ENCODE results near the gene CALM3.
"Not testable (repeated sequence)": the region's sequence is repeated elsewhere in the genome, so short reads cannot be mapped to it uniquely, and the experiment has no call there.

The CALM3 gene

DNA sequence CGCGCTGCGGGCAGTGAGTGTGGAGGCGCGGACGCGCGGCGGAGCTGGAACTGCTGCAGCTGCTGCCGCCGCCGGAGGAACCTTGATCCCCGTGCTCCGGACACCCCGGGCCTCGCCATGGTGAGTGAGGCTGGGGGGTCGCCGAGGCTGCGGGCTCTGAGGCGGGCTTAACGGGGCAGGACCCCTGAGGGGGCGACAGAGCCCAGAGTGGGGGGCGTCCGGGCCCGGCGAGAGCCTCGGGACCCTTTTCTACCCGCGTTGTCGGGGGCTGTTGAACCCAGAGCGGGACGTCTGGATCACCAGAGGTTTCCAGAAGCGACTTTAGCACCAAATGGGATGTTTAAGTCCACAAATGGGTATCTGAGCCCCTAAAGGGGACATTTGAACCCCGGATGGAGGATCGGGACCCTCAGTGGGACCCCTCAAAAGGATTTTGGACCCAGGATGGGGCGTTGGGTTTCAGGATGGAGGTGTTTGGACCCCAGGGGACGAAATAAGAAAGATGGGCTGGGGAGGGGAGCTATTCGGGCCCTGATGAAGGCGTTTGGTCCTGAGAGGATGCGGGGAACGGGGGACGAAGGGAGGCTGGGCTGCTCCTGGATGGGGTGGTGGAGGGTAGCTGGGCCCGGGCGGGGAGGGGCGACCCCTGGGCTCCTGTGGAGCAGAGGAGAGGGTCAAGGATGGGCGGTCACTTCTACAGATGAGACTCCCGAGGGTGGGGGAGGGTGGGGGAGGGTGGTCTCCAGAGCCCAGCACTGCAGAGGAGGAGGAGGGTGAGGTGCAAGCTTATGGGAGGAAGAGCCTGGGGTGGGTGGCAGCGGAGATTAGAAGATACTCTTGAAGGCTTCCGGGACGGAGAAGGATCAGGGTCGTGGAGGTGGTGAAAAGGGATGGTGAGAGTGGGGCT, at the start of gene CALM3:
CALM3 (plus strand) TSS at position 13 of the 907 bp plus-strand sequence; CDS start at position 118, 105 bp downstream.
- peak in 2 of 6 experiments; percentile 39 to 65 for DNase-seq

DNA sequence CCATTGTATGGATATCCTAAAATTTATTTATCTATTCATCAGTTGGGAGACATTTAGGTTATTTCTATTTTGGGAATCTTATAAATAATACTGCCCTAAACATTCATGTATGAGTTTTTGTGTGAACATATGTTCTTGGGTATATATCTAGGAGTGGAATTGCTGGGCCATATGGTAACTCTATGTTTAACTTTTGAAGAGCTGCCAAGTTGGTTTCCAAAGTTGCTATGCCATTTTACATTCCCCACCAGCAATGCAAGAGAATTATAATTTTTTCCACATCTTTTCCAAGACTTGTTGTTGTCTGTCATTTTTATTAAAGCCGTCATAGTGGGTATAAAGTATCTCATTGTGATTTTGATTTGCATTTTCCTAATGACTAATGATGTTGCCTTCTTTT, 48.2 kb upstream of the CALM3 start:
- no peak for DNase-seq

DNA sequence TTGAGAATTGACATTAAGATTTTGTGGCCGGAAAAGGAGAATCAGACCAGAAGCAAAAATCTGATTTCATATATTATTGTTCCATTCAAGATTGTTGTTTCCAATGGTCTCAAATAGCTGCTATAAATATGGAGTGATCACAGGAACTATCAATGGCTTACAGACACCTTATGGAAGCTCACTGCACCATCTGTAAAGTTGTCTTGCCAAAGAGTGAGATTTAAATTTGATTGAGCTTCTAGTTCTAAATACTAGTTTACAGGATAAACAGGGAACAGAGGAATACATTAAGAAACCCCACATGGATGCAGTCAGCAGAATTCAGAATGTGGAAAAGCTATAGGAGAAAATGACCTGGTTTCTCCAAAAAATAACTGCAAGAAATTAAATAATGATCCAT, 47.0 kb upstream of the CALM3 start:
- no peak for DNase-seq

DNA sequence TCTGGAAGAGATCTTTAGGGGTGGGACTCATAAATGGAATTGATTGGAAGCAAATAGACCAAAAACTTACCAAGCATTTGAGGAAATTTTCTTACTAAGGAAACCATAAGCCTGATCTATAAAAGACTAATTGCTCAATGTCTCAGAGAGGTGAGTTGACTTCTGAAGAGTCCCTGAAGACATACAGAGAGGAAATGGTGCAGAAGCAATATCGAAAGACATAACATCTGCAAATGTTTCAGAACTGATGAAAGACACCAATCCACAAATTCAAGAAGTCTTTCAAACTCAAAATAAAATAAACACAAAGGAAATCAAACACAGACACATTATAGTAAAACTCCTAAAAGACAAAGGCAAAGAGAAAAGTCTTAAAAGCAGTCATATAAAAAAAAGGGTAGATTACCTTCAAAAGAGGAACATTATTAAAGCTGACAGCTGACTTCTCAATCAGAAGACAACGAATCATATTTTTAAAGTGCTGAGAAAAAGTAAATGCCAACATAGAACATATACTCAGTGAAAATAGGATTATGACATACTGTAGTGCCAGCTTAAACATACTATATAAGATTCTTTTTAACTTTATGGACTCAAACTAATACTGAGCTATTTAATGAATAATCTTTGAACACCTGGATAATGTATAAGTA, 45.4 kb upstream of the CALM3 start:
- no peak for DNase-seq

DNA sequence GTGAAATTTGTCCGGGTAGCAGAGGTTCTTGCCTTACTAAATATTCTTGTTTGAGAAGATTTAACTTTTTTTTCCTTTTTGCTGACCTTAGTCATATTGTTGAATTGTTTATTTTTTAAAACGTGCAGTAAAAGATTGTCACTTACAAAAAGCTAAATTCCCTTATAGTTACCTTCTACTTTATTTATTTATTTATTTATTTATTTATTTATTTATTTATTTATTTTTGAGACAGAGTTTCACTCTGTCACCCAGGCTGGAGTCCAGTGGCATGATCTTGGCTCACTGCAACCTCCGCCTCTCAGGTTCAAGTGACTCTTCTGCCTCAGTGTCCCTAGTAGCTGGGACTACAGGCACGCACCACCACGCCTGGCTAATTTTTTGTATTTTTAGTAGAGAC, 44.7 kb upstream of the CALM3 start:
- not testable (repeated sequence) for DNase-seq

DNA sequence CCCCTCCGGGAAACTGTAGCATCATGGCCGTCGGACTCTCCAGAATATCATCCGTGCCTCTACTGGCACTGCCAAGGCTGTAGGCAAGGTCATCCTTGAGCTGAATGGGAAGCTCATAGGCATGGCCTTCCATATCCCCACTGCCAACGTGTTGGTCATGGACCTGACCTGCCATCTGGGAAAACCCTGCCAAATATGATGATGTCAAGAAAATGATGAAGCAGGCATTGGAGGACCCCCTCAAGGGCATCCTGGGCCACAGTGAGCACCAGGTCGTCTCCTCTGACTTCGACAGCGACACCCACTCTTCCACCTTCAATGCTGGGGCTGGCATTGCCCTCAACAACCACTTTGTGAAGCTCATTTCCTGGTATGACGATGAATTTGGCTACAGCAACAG, 41.9 kb upstream of the CALM3 start:
- no peak for DNase-seq

DNA sequence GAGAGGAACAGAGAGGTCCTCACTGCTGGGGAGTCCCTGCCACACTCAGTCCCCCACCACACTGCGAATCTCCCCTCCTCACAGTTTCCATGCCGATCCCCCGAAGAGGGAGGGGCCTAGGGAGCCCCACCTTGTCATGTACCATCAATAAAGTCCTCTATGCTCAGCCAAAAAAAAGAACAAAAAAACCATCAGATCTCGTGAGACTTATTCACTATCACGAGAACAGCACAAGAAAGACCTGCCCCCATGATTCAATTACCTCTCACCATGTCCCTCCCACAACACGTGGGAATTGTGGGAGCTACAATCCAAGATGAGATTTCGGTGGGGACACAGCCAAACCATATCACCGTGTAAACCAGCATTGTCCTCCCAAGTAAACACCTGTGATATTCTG, 41.5 kb upstream of the CALM3 start:
- DNase-seq: not testable (repeated sequence)

DNA sequence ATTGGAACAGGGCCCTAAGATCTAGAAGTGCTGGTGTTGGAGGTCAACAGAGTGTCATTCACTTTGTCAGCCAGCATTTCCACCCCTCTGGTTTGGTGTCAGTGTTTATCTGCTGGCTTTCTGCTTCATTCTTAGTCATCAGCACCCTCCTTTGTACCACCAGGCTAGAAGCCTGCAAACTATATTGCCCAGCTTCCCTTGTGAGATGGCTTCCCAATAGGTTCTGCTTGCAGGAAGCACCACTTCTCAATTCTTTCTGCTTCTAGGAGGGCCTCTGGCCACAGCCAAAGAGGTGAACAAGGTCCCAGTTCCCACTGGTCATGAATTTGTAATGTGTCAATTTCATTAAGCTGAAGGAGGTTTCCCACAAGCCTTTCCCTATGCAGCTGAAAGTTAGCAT, 36.4 kb upstream of the CALM3 start:
- DNase-seq: no peak

DNA sequence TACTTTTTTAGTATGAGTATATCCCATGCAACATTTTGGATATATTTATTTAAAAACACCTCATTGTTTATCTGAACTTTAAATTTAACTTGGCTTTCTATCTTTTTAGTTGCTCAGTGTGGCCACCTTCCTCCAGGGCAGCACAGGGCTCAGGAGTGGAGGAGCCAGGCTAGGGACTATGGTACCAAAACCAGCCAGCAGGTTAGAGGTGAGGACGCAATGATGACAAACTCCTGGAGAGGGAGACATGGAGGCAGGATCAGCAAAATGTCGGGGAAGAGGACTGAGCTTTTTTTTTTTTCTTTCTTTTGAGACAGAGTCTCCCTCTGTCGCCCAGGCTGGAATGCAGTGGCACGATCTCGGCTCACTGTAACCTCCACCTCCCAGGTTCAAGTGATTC, 29.6 kb upstream of the CALM3 start:
- peak in 1 of 6 experiments; percentile 6 for DNase-seq

DNA sequence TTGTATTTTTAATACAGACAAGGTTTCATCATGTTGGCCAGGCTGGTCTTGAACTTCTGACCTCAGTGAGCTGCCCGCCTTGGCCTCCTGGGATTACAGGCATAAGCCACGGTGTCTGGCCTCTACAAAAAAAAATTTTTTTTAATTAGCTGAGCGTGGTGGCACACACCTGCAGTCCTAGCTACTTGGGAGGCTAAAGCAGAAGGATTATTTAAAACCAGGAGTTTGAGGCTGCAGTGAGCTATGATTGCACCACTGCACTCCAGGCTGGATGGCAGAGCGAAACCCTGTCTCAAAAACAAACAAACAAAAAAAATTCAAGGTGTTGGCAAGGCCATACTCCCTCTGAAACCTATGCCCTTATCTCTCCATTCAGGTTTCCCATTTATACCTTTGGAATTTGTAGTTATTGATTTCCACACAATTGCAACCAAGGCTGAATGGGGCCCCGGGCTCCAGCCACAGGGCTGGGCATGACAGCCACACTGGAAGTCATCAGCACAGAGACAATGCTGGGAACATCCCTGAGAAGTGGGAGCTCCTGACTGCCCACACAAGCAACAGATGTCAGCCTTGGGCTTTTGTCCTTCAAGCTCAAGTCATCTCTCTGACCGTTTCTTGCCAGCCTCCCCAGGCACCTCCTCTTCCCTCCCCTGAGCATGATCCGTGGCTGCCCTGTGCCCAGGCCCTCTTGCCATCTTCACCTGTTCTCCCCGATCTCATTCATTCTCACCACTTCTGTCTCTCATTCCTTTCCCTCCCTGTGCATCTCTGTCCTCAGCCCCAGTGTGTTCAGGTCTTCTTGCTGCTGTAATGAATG, 27.2 kb upstream of the CALM3 start:
- DNase-seq: no peak

DNA sequence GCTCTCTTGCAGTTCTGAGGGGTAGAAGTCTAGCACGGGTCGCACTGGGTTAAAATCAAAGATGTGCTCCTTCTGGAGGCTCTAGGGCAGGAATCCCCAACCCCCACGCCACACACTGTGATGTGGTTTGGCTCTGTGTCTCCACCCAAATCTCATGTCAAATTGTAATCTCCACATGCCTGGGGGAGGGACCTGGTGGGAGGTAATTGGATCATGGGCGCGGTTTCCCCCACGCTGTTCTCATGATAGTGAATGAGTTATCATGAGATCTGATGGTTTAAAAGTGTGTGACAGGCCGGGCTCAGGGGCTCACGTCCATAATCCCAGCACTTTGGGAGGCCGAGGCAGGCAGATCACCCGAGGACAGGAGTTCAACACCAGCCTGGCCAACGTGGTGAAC, 26.6 kb upstream of the CALM3 start:
- peak in 5 of 6 experiments; percentile 12 to 58 (median 21) for DNase-seq

DNA sequence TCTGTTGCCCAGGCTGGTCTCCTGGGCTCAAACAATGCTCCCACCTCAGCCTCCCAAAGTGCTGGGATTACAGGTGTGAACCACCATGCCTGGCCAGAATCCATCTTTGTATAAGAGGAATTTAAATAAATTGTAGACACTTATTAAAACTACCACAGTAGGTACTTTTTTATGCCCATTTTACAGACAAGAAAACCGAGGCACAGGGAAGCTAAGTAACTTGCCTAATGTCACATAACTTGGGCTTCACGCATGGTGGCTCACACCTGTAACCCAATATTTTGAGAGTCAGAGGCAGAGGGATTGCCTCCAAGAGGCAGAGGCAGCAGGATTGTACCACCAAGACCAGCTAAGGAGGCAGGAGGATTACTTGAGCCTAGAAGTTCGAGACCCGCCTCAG, 22.7 kb upstream of the CALM3 start:
- no peak for DNase-seq

DNA sequence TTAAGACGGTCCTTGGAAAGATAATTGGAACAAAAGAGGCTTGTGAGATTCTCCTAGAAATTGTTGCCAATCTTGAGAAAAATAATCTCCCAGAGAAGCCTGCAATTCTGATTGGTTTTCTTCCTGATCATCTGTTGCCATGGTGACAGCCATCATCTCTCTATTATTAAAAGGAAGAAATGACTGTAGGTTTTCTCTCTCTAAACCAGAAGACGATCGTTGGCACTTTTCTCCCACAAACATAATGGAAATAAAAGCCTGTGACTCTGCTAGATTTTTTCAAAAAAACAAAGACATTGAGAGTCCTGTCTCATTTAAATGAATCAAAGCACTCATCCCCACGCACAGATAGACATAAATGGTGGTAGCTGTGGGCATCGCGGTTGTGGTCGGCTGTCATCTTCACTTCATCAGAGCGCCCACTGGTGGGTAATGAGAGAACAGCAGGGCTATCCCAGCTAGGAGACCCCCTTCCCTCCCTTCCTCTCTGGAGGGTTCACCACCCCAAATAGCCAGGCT, 21.7 kb upstream of the CALM3 start:
- DNase-seq: peak in 3 of 6 experiments; percentile 7 to 25 (median 21)

DNA sequence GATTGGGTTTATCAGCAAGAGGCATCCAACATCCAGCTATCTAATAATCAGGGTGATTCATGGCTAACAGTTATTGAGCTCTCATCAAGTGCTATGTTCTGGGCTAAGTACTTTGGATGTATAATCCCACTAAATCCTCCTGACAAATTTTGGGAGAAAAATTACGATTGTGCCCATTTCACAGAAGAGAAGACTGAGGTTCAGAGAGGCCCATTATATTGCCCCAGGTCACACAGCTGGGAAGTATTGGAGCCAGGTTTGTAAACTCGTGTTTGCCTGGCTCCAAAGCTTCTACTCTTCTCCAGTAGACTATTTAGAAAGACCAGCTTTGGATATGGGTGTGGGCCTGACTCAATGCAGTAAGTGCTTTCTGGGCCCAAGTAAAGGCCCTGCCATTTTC, 20.9 kb upstream of the CALM3 start:
- no peak for DNase-seq

DNA sequence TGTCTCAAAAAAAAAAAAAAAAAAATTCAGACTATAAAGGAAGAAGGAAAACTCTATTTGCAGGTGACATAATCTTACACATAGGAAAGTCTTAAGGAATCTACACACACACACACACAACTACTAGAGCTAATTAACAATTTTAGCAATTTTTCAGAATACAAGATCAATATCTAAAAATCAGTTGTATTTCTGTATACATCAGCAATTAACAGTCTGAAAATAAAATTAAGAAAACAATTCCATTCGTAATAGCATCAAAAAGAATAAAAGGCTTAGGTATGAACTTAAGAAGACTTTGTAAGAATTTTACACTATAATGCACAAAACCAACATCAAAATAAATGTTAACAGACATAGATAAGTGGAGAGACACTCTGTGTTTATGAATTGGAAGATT, 15.6 kb upstream of the CALM3 start:
- DNase-seq: no peak

DNA sequence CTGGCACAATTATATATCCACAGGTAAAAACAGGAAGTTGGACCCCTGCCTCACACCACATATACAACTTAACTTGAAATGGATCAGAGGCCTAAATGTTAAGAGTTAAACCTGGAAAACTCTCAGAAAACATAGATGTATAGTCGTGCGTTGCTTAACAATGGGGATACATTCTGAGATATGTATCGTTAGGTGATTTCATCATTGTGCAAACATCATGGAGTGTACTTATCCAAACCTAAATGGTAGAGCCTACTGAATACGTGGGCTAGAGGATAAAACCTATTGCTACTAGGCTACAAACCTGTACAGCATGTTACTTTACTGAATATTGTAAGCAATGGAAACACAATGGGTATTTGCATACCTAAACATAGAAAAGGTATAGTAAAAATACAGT, 14.8 kb upstream of the CALM3 start:
- DNase-seq: no peak

DNA sequence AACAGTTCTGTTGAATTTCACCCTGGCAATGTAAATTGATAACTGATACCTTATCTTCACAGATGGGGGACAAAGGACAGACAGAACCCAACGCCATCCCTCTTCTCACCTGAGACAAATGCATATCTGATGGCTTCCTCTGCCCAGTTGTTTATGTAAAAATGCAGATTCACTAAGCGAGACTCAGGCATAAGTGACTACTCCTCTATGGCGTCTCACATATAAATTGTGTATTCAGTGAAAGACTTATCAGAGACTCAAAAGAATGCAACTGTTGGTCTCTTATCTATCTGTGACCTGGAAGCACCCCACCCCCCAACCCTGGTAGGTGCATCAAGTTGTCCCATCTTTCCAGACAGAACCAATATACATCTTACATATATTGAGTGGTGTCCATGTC, 13.3 kb upstream of the CALM3 start:
- no peak for DNase-seq

DNA sequence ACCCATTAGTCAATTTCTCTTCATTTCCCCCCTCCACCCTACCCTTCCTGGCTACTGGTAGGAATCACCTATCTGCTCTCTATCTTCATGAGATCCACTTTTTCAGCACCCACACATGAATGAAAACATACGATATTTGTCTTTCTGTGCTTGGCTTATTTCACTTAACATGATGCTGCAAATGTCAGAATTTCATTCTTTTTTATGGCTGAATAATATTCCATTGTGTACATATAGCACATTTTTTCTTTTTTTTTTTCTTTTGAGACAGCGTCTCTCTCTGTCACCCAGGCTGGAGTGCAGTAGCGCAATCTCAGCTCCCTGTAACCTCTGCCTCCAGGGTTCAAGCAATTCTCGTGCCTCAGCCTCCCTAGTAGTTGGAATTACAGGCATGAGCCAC, 9.9 kb upstream of the CALM3 start:
- DNase-seq: no peak

DNA sequence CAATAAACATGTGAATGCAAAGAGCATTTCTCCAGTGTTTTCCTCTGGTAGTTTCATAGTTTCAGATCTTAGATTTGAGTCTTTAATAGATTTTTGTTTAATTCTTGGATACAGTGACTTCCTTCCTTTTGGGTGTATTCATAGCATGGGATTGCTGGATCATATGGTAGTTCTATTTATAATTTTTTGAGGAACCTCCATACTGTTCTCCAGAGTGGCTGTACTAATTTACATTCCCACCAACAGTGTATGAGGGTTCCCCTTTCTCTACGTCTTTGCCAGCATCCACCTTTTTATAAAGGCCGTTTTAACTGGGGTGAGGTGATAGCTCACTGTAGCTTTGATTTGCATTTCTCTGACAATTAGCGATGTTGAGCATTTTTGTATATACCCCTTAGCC, 9.3 kb upstream of the CALM3 start:
- no peak for DNase-seq

DNA sequence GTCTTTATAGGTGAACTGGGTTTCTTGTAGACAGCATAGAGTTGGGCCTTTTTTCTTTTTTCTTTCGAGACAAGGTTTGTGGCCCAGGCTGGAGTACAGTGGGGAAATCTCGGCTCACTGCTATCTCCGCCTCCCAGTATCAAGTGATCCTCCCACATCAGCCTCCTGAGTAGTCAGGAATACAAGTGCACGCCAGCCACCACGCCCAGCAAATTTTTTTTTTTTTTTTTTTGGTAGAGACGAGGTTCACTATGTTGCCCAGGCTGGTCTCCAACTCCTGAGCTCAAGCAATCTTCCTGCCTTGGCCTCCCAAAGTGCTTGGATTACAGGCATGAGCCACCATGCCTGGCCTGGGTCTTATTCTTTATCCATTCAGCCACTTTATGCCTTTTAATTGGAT, 5.1 kb upstream of the CALM3 start:
- no peak for DNase-seq

DNA sequence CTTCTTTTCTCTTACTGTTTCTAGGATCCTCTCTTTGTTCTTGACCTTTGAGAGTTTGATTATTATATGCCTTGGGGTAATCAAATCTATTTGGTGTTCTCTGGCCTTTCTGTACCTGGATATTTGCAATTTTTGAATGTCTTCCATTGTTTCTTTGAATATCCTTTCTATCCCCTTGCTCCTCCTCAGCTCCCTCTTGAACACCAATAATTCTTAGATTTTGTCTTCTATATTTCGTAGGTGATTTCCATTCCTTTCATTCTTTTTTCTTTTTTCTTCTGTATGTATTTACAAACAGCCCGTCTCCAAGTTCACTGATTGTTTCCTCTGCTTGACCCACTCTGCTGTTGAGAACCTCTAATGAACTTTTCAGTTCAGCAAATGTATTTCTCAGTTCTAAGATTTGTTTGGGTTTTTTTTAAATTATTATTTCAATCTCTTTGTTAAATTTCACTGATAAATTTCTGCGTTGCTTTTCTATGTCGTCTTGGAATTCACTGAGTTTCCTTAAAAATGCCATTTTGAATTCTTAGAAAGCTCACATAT, 2.7 kb upstream of the CALM3 start:
- no peak for DNase-seq

DNA sequence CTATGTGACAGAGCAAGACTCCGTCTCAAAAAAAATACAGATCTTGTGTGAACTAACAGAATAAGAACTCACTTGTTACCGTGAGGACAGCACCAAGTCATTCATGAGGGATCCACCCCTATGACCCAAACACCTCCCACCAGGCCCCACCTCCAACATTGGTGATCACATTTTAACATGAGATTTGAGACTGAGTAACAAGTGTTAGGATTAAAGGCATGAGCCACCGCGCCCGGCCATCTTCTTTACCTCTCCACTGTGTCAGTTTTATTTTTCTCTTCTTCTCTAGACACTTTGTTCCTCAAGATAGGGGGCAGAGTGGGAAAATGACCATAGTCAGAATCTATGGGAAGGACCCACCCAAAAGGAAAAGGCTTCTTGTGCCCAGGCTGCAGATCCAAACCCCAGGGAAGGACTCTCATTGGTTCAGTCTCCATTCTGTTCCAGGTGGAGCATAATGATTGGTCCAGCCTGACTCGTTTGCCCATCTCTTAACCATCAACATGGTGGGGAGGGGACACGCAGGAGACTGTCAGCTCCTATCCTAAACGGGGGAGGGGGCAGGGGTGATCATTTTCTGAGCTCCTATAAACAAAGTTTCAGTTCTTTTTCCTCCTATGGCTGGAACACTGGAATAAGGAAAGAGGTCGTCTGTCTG, 1.3 kb upstream of the CALM3 start:
- DNase-seq: no peak
